Transverse colon (tissue), 3 donors: ENCODE results near the gene AP1S3.

Source experiments
- POLR2A ChIP-seq: fragments of 450-650 bp; IDR thresholded peaks from one replicate; pipeline ENCODE4 v1.6.1; 2016; ENCODE audit warnings: antibody characterized with exemption, mild to moderate bottlenecking, moderate library complexity
- TF ChIP-seq, protein P1 (sequence below), 5 experiments: fragments of 200-600 bp in 3 of 5; fragments of 450-650 bp in 2 of 5; sonication (generic) in 3 of 5; IDR thresholded peaks; 1 replicate in 2 of 5; 2 replicates in 3 of 5; pipeline ENCODE4 v1.5.1; 2016 to 2017; ENCODE audit warnings: antibody characterized with exemption in 5 of 5, inconsistent platforms in 3 of 5, mild to moderate bottlenecking in 2 of 5, moderate library complexity in 1 of 5

DNA sequence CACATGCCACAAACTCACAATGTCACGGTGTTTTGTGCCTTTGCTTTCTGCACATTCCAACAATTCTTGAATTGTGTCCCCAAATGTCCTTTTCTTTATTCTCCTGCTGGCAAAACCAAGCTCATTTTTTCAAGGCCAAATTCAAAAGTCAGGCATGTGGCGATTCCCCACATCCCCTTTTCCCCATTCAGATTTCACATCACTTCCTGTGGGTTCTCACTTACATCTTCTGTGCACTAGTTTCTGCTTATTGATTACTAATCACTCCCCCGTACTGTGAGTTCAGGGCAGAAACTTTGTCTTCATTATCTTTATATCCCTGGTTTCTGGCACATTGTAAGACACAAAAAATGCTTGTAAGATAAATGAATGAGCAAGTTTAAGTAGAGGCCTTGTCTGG is 69.2 kb downstream of the AP1S3 start:
- TF ChIP-seq, protein P1, sequence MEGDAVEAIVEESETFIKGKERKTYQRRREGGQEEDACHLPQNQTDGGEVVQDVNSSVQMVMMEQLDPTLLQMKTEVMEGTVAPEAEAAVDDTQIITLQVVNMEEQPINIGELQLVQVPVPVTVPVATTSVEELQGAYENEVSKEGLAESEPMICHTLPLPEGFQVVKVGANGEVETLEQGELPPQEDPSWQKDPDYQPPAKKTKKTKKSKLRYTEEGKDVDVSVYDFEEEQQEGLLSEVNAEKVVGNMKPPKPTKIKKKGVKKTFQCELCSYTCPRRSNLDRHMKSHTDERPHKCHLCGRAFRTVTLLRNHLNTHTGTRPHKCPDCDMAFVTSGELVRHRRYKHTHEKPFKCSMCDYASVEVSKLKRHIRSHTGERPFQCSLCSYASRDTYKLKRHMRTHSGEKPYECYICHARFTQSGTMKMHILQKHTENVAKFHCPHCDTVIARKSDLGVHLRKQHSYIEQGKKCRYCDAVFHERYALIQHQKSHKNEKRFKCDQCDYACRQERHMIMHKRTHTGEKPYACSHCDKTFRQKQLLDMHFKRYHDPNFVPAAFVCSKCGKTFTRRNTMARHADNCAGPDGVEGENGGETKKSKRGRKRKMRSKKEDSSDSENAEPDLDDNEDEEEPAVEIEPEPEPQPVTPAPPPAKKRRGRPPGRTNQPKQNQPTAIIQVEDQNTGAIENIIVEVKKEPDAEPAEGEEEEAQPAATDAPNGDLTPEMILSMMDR (IDR thresholded peaks at IDR 0.05), result no peak
- no peak for TF ChIP-seq POLR2A
